Measurements from ENCODE around the gene GRID1.

The GRID1 gene

DNA sequence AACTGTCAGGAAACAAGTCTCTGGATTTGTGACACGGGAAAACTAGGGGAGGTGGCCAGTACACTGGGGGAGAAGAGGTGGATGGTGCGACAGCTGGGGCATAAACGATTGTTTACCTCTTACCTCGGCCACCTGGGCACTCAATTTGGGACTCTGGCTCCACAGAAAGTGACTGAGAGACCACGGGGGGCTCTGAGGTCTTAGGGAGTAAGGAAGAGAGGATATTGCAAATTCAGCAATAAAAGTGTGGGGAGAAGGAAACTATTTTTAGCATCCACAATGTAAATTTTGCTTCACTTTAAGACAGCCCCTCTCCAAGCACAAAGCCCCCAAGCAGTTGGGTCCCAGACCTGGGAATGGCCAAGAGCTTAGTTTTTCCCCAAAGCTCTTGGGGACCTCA lies 440.5 kb downstream of the GRID1 start:
- DNase-seq (ENCODE audit: low spot score): no peak

- DNase-seq (ENCODE audit: low spot score): no peak
These were observed 441.3 kb downstream of the GRID1 start for GRCh38 chr10:85925201-85925750.

DNA sequence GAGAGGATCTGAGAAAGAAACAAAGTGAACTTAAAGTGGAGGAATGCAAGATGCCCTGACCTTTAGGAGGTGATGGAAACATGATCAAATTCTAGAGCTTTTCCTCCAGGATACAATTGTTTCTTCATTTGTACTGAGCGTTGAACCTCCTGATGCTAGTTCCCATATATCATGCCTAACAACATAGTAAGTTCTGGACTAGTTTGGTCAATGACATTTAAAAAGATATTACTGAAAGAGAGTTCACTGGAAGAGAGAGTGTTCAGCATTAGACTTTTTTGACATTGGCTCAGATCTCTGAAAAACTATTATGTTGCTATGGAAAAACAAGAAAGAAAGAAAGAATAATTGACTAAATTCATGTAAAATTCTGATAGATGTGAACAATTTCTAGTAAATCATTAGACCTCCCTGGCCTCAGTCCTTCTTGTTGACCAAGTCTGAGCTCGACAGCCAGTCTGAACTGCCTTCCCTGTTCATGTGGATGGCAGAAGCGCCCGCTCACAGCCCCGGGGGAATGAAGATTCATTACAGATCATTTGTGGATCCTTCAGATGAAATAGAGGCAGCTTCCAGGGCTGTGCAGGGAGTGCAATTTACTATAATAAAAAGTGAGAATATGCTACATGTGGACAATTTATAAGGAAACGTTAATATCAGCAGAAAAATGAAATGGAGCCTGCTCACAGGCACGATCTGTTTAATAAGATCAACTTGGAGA lies 442.1 kb downstream of the GRID1 start:
- DNase-seq (ENCODE audit: low spot score): no peak

- no peak for DNase-seq (ENCODE audit: low spot score)
These were observed 444.1 kb downstream of the GRID1 start for GRCh38 chr10:85922356-85923129.

- DNase-seq (ENCODE audit: low spot score): no peak
These were observed 444.8 kb downstream of the GRID1 start for GRCh38 chr10:85921789-85922188.

DNA sequence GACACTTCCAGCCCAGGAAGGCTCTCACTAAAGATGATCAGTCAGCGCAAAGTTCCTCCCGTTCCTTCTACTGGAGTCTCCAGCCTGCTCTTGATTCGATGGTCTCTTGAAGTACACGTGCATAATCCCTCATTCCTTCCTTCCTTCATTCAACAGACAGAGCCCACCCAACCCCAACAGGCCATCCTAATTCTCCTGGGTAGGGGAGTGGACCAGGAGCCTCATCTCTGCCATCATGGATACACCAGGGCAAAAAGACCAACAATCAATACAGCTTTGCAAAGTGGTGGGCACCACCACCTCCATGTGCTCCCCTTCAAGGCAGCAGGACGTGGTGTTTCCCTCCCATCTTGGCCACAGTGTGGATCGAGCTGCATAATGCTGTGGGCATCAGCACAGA lies 446.3 kb downstream of the GRID1 start:
- no peak for DNase-seq (ENCODE audit: low spot score)

GRCh38 chr10:85919491-85920021 lies 447.0 kb downstream of the GRID1 start:
- DNase-seq (ENCODE audit: low spot score): no peak

- no peak for DNase-seq (ENCODE audit: low spot score)
These were observed 448.2 kb downstream of the GRID1 start for GRCh38 chr10:85918371-85918770.

DNA sequence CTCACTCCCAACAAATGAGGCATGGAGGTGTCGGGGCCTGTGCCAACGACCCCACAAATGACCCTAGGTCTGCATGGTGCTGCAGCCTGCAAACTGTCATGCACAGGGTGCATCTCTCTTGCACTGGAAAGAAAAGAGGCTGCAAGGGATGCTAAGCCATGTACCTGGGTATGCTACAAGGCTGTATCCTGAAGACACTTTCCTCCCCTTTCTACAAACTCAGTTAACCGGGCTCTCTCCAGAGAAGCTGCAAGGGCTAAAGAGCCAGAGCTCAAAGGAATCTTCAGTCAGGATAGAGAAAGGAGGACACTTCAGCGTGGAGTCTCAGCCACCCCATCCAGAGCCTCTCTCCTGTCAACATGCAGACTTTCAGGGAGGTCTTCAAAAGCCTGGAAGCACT lies 449.0 kb downstream of the GRID1 start:
- no peak for DNase-seq (ENCODE audit: low spot score)

DNA sequence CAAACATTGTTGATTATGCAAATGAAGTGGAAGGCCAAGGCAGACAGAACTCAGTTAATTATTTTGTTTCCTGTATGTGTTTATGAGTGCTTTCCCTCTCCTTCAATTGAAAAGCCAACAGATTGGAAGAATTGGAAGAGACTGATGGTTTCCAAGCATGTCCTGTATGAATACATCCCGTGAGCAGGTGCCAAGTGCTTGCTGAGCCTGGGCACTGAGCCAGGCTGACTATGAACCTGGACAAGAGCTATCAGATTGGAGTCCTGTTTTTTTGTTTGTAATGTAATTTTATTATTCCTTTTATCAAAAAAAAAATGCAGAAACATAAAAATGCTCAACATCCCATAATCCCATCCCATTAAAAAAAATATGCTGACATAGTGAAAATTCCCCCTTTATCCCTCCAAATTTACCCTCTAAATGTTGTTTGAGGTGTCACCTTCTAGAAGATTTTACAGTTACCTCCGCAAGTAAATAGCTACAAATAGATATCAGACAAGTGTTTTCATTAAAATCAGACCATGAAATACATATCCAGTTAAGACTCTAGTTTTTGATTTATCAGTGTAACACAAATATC lies 449.5 kb downstream of the GRID1 start:
- no peak for DNase-seq (ENCODE audit: low spot score)

GRCh38 chr10:85916286-85916685 lies 450.3 kb downstream of the GRID1 start:
- no peak for DNase-seq (ENCODE audit: low spot score)

DNA sequence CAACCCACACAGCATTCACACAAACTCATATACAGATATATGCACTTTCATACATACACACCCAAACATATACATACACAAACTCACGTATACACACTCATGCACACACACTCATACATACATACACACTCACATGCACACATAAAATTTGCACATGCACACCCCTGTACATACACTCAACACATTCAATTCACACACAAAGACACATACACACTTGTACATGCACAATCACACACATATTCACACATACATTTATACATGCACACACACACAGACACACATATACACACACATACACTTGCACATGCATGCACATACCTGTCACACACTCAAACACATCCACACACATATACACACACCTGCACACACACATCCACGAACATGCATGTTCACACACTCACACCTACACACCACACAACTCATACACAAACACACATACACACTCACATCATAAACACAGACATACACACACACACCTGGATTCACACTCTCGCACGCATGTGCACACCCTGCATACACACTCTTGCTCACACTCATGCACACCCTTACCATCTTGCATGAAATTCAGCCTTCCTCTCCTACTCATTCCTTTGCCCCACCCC lies 451.2 kb downstream of the GRID1 start:
- no peak for DNase-seq (ENCODE audit: low spot score)

DNA sequence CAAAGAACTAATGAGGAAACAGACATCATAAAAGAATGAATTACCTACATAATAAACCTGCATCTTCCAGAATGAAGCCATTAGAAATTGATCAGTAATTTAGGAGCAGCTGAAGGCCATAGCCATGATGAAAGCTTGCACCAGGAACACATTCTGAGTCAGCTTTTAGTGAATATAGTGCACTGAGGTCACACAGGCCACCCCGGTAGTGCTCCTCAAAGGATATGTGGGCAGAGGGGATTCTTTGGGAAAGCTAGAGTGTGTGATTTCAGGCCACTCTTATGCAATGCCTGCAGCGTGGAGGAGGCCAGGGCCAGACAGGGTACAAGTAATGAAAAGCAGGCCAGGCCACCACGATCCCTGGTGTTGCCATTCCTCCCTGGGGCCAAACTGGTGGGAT lies 451.9 kb downstream of the GRID1 start:
- no peak for DNase-seq (ENCODE audit: low spot score)

- DNase-seq (ENCODE audit: low spot score): no peak
These were observed 458.1 kb downstream of the GRID1 start for GRCh38 chr10:85908462-85908861.

DNA sequence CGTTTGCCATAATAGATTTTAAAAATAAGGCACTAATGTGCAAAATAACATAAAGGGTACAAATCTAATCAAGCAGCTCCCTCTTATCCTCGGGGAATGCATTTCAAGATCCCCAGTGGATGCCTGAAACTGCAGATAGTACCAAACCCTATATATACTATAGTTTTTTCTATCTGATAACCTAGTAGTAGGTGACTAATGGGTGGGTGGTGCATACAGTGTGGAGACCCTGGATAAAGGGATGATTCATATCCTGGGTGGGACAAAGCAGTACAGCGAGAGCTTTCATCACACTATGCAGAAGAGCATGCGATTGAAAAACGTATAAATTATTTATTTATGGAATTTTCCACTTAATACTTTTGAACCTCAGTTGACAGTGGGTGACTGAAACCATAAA lies 464.5 kb downstream of the GRID1 start:
- DNase-seq (ENCODE audit: low spot score): no peak

GRCh38 chr10:85901599-85901998 lies 465.0 kb downstream of the GRID1 start:
- no peak for DNase-seq (ENCODE audit: low spot score)

DNA sequence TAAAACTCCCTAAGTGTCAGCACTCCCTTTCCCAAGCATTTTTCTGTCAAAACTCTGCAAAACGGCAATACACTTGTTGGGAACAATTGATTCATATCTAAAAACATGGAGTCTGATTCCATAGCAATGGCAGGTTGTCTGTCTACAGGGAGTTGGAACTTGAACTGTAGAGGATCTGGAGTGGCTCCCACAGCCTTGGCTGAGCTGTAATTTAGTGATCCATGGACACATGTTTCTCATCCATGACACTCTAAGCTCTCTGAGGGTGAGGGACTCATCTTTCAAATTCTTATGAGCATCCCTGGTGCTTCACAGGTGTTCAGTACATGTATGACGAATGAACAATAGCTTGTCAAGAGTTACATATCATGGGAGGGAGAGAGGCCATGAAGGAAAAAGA lies 466.1 kb downstream of the GRID1 start:
- DNase-seq (ENCODE audit: low spot score): no peak

DNA sequence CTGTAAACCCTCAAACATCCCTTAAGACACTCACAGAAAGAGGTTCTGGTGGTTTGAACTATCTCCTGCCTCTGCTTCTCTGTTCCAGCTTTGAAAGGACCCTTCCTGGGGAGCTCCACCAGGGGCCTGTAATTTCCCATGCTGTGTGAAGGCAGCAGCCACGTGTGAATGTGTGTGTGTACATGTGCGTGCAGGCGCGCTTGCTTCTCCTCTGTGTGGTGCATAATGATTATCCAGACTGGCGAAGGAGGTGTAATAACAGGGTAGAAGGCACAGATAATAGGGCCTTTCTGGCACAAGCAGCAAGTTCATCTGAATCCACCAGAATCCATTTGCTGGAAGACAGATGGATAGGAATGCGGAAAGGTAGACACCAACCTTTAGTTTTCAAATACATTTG lies 466.5 kb downstream of the GRID1 start:
- no peak for DNase-seq (ENCODE audit: low spot score)

- DNase-seq (ENCODE audit: low spot score): no peak
These were observed 475.1 kb downstream of the GRID1 start for GRCh38 chr10:85891472-85891871.

- no peak for DNase-seq (ENCODE audit: low spot score)
These were observed 478.0 kb downstream of the GRID1 start for GRCh38 chr10:85888559-85888958.

- DNase-seq (ENCODE audit: low spot score): peak; percentile 5
These were observed 478.6 kb downstream of the GRID1 start for GRCh38 chr10:85888004-85888403.

GRCh38 chr10:85874208-85874607 lies 492.4 kb downstream of the GRID1 start:
- no peak for DNase-seq (ENCODE audit: low spot score)

All from HuH-7 (cell line).